Activated CD4-positive, alpha-beta T cell treated with anti-CD3 and anti-CD28 coated beads, Interleukin-2, amount 10 ng/mL, durations not matched to agents 24 days and 14 days (primary cell): Measurements from ENCODE around the gene SLX1A. TPM values are rescaled to one million over a fixed set of nuclear protein-coding genes. Genes with fewer than 3 reads are reported as not detected.
"Not testable (repeated sequence)": the region's sequence is repeated elsewhere in the genome, so short reads cannot be mapped to it uniquely, and the experiment has no call there.

Experiments used
- DNase-seq: peaks from one replicate; pipeline ENCODE4 v3.0.0; 2022
- H3K27ac Mint-ChIP-seq: one replicate; pipeline ENCODE4 v1.8.0; 2022; ENCODE audit warnings: mild to moderate bottlenecking, mixed read lengths
- H3K27me3 Mint-ChIP-seq: one replicate; pipeline ENCODE4 v1.8.0; 2022; ENCODE audit warnings: mixed read lengths
- H3K36me3 Mint-ChIP-seq: one replicate; pipeline ENCODE4 v1.8.0; 2022; ENCODE audit warnings: low read depth, mild to moderate bottlenecking, mixed read lengths
- H3K4me1 Mint-ChIP-seq: one replicate; pipeline ENCODE4 v1.8.0; 2021; ENCODE audit warnings: mixed read lengths
- H3K4me3 Mint-ChIP-seq: one replicate; pipeline ENCODE4 v1.8.0; 2022; ENCODE audit warnings: mild to moderate bottlenecking, moderate library complexity, mixed read lengths
- H3K9me3 Mint-ChIP-seq: one replicate; pipeline ENCODE4 v1.8.0; 2021; ENCODE audit warnings: mixed read lengths
- intact Hi-C: fragments of 100-400 bp; cut with micrococcal nuclease; formaldehyde crosslinking; loops from one replicate; pipeline ENCODE4 v1.15.1; 2023
- total RNA-seq: library from RNA; stranded (reverse); gene quantifications from 2 replicates; pipeline ENCODE4 v1.2.3, GENCODE V29; 2022

Gene SLX1A
- total RNA-seq: 73.0 and 80.7 TPM in 2 replicates

- H3K9me3 Mint-ChIP-seq, H3K27ac Mint-ChIP-seq, H3K4me1 Mint-ChIP-seq, DNase-seq, H3K27me3 Mint-ChIP-seq, H3K36me3 Mint-ChIP-seq, intact Hi-C loops, H3K4me3 Mint-ChIP-seq: not testable (repeated sequence)
Measured at GRCh38 chr16:30193615-30194014, at the start of gene SLX1A, which contains the start of gene BOLA2B. Gene SLX1A (plus strand): TSS chr16:30193875. CDS start chr16:30194085, 210 bp downstream. Gene BOLA2B (minus strand): TSS chr16:30193666. CDS start chr16:30193595, 71 bp downstream.

DNA sequence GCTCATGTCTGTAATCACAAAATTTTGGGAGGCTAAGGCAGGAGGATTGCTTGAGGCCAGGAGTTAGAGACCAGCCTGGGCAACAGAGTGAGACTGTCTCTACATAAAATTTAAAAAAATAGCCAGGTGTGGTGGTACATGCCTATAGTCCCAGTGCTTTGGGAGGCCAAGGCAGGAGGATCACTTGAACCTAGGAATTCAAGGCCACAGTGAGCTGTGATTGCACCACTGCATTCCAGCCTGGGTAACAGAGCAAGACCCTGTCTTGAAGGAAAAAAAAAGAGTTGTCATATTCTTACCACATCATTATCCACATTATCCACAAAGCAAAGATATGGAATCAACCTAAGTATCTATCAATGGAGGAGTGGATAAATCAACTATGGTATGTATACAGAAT is 49.7 kb upstream of the SLX1A start:
- intact Hi-C loops: no loop called here
- H3K9me3 Mint-ChIP-seq: no peaks in the 10 kb centered on the region
- H3K27me3 Mint-ChIP-seq: no peaks in the 10 kb centered on the region
- no peak for DNase-seq
- no peak overlapping the region for H3K27ac Mint-ChIP-seq
- H3K4me3 Mint-ChIP-seq: no peak overlapping the region
- no peaks in the 10 kb centered on the region for H3K36me3 Mint-ChIP-seq
- peaks cover 22% of the 10 kb centered on the region for H3K4me1 Mint-ChIP-seq

DNA sequence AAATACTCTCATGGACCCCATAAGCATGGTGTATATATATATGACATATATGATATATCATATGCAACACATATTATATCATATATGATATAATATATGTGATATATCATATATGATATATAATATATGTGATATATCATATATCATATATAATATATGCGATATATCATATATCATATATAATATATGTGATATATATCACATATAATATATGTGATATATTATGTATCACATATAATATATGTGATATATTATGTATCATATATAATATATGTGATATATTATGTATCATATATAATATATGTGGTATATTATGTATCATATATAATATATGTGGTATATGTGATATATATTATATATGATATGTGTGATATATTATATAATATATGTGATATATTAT is 48.8 kb upstream of the SLX1A start:
- Mint-ChIP-seq H3K27me3 (no peaks in the 10 kb centered on the region), H3K4me1 (peaks cover 16% of the 10 kb centered on the region), H3K9me3 (no peaks in the 10 kb centered on the region), H3K27ac (no peak overlapping the region), H3K4me3 (no peak overlapping the region), H3K36me3 (peaks cover 2% of the 10 kb centered on the region)
- intact Hi-C loops: no loop called here
- no peak for DNase-seq

DNA sequence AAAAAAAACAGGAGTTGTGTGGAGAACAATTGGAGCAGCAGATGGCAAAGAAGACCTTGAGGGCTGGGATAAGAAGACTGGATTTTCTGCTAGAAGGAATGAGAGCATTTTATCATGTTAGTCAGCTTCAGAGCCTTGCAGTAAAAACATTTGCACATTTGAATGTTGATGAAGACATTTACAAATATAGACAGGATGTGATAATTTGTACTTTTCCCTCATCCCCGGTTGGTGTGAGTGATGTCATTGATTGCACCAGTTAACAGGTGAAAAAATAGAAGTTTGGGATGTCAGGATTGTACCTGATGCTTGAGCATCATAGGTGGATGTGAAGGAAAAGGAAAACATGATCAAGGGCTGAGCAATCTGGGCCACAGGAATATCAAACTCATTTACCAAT is 48.0 kb upstream of the SLX1A start:
- no peak overlapping the region for H3K27ac Mint-ChIP-seq
- H3K4me3 Mint-ChIP-seq: no peak overlapping the region
- H3K36me3 Mint-ChIP-seq: peaks cover 2% of the 10 kb centered on the region
- peaks cover 15% of the 10 kb centered on the region for H3K4me1 Mint-ChIP-seq
- no peaks in the 10 kb centered on the region for H3K27me3 Mint-ChIP-seq
- intact Hi-C loops: no loop called here
- DNase-seq: no peak
- no peaks in the 10 kb centered on the region for H3K9me3 Mint-ChIP-seq

DNA sequence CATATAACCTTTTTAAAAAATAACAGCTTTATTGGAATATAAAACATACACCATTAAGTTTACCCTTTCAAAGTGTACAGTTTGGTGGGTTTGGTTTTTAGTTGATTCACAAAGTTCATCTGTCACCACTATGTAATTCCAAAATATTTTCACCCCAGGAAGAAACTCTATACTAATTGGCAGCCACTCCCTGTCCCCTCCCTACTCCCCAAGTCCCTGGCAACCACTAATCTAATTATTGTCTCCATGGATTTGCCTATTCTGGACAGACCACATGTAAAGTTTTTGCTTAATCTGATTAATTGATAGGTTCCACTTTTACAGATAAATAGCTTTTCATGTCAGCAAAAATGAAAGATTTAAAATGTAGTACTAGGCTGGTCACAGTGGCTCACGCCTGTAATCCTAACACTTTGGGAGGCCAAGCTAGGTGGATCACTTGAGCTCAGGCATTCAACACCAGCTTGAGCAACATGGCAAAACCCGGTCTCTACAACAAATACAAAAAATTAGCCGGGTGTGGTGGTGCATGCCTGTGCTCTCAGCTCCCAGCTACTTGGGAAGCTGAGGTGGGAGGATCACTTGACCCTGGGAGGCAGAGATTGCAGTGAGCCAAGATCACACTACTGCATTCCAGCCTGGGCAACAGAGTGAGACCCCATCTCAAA is 45.7 kb upstream of the SLX1A start:
- intact Hi-C loops: no loop called here
- H3K4me1 Mint-ChIP-seq: peaks cover 8% of the 10 kb centered on the region
- peaks cover 3% of the 10 kb centered on the region for H3K36me3 Mint-ChIP-seq
- H3K4me3 Mint-ChIP-seq: no peak overlapping the region
- H3K27ac Mint-ChIP-seq: no peak overlapping the region
- DNase-seq: no peak
- peaks cover 3% of the 10 kb centered on the region for H3K9me3 Mint-ChIP-seq
- H3K27me3 Mint-ChIP-seq: no peaks in the 10 kb centered on the region

- Mint-ChIP-seq H3K4me3 (no peak overlapping the region), H3K9me3 (peaks cover 3% of the 10 kb centered on the region), H3K36me3 (peaks cover 3% of the 10 kb centered on the region), H3K27me3 (no peaks in the 10 kb centered on the region), H3K4me1 (peaks cover 3% of the 10 kb centered on the region), H3K27ac (no peak overlapping the region)
- intact Hi-C loops: no loop called here
- no peak for DNase-seq
Measured at GRCh38 chr16:30149250-30149930, 44.3 kb upstream of the SLX1A start.

DNA sequence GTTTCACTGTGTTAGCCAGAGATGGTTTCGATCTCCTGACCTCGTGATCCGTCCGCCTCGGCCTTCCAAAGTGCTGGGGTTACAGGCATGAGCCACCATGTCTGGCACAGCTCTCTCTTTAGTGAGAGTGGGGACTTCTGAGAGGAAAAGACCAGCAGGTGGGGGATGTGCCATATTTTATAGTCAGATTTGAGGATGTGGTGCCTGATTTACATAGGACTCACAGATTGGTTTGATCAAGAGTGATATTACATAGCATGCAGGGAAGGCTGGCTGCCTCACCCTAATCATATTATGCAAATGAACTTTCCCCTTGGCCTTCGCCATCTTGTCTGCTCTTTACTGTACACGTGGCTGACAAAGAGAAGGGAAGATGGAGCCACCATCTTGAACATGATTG is 42.6 kb upstream of the SLX1A start:
- Mint-ChIP-seq H3K27me3 (no peaks in the 10 kb centered on the region), H3K36me3 (peaks cover 3% of the 10 kb centered on the region), H3K4me1 (no peaks in the 10 kb centered on the region), H3K4me3 (no peak overlapping the region), H3K27ac (no peak overlapping the region), H3K9me3 (peaks cover 3% of the 10 kb centered on the region)
- no peak for DNase-seq
- intact Hi-C loops: no loop called here

DNA sequence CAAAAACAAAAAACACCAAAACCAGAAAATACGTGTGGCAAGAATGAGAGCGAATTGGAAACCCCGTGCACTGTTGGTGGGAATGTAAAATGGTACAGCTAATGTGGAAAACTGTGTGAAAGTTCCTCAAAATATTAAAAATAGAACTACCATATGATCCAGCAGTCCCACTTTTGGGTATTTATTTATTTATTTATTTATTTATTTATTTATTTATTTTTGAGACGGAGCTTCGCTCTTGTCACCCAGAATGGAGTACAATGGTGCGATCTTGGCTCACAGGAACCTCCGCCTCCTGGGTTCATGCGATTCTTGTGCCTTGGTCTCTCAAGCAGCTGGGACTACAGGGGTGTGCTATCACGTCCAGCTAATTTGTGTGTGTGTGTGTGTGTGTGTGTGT is 41.2 kb upstream of the SLX1A start:
- DNase-seq: no peak
- Mint-ChIP-seq H3K4me3 (no peak overlapping the region), H3K36me3 (peaks cover 3% of the 10 kb centered on the region), H3K9me3 (peaks cover 3% of the 10 kb centered on the region), H3K27me3 (no peaks in the 10 kb centered on the region), H3K4me1 (no peaks in the 10 kb centered on the region), H3K27ac (no peak overlapping the region)
- intact Hi-C loops: no loop called here

DNA sequence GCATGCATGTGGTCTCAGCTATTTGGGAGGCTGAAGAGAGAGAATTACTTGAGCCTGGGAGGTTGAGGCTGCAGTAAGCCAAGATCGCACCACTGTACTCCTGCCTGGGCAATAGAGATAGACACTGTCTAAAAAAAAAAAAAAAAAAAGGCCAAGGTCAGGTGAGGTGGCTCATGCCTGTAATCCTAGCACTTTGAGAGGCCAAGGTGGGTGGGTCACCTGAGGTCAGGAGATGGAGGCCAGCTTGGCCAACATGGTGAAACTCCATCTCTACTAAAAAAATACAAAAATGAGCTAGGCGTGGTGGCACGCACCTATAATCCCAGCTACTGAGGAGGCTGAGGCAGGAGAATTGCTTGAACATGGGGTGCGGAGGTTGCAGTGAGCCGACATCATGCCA is 38.5 kb upstream of the SLX1A start:
- H3K36me3 Mint-ChIP-seq: peaks cover 2% of the 10 kb centered on the region
- no peak for DNase-seq
- no peak overlapping the region for H3K4me3 Mint-ChIP-seq
- H3K4me1 Mint-ChIP-seq: no peaks in the 10 kb centered on the region
- H3K27ac Mint-ChIP-seq: no peak overlapping the region
- peaks cover 3% of the 10 kb centered on the region for H3K9me3 Mint-ChIP-seq
- intact Hi-C loops: no loop called here
- no peaks in the 10 kb centered on the region for H3K27me3 Mint-ChIP-seq

DNA sequence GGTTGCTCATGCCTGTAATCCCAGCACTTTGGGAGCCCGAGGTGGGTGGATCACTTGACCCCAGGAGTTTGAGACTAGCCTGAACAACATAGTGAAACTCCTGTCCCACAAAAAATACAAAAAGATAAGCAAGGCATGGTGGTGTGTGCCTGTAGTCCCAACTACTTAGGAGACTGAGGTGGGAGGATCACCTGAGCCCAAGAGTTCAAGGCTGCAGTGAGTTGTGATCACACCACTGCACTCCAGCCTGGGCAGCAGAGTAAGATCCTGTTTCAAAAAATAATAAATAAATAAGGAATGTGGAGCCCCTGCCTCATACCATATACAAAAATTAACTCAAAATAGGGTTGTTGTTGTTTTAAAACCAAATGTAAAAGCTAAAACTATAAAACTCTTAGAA is 36.5 kb upstream of the SLX1A start:
- Mint-ChIP-seq H3K4me3 (no peak overlapping the region), H3K9me3 (no peaks in the 10 kb centered on the region)

GRCh38 chr16:30163538-30163937 is 30.1 kb upstream of the SLX1A start:
- Mint-ChIP-seq H3K9me3 (no peaks in the 10 kb centered on the region), H3K36me3 (no peaks in the 10 kb centered on the region), H3K27ac (no peak overlapping the region), H3K27me3 (no peaks in the 10 kb centered on the region), H3K4me3 (no peak overlapping the region), H3K4me1 (peaks cover 19% of the 10 kb centered on the region)
- no peak for DNase-seq
- intact Hi-C loops: no loop called here

More for the DNA sequence above, 36.5 kb upstream of the SLX1A start:
- DNase-seq: no peak
- no peaks in the 10 kb centered on the region for H3K27me3 Mint-ChIP-seq
- H3K36me3 Mint-ChIP-seq: no peaks in the 10 kb centered on the region
- no peaks in the 10 kb centered on the region for H3K4me1 Mint-ChIP-seq
- intact Hi-C loops: no loop called here
- no peak overlapping the region for H3K27ac Mint-ChIP-seq

DNA sequence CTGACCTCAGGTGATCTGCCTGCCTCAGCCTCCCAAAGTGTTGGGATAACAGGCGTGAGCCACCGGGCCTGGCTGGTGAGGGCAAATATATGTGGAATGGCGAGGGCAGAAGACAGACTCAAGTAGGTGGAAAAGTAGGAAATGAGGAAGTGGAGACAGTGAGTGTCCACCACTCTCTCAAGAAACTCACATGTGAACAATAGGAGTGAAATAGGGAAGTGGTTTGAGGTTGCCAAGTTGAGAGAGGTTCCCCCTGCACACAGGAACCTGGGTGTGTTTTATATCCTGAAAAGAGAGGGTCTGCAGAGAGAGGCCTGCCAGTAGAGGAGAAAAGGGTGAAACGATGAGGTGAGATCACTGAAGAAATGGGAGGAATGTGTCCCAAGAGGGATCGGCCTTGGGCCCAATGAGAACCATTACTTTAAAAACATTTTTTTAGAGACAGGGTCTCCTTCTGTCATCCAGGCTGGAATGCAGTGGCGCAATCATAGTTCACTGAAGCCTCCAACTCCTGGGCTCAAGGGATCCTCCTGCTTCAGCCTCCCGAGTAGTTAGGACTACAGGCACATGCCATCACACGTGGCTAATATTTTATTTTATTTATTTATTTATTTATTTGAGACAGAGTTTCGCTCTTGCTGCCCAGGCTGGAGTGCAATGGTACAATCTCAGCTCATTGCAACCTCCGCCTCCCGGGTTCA is 27.3 kb upstream of the SLX1A start:
- H3K4me1 Mint-ChIP-seq: peaks cover 19% of the 10 kb centered on the region
- H3K9me3 Mint-ChIP-seq: no peaks in the 10 kb centered on the region
- H3K27ac Mint-ChIP-seq: peak overlapping the region; percentile 5
- H3K36me3 Mint-ChIP-seq: no peaks in the 10 kb centered on the region
- intact Hi-C loops: no loop called here
- peak overlapping the region; percentile 16 for H3K4me3 Mint-ChIP-seq
- DNase-seq: peak; percentile 59
- no peaks in the 10 kb centered on the region for H3K27me3 Mint-ChIP-seq

GRCh38 chr16:30168746-30169145 is 24.9 kb upstream of the SLX1A start:
- H3K4me3 Mint-ChIP-seq, H3K27me3 Mint-ChIP-seq, H3K9me3 Mint-ChIP-seq, H3K36me3 Mint-ChIP-seq, intact Hi-C loops, H3K27ac Mint-ChIP-seq, DNase-seq: not testable (repeated sequence)
- peaks cover 17% of the 10 kb centered on the region for H3K4me1 Mint-ChIP-seq

DNA sequence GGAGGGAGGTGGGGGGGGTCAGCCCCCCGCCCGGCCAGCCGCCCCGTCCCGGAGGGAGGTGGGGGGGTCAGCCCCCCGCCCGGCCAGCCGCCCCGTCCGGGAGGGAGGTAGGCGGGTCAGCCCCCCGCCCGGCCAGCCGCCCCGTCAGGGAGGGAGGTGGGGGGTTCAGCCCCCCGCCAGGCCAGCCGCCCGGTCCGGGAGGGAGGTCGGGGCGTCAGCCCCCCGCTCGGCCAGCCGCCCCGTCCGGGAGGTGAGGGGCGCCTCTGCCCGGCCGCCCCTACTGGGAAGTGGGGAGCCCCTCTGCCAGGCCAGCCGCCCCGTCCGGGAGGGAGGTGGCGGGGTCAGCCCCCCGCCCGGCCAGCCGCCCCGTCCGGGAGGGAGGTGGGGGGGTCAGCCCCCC is 24.3 kb upstream of the SLX1A start:
- H3K27ac Mint-ChIP-seq, intact Hi-C loops, DNase-seq, H3K4me3 Mint-ChIP-seq, H3K9me3 Mint-ChIP-seq, H3K36me3 Mint-ChIP-seq, H3K27me3 Mint-ChIP-seq: not testable (repeated sequence)
- H3K4me1 Mint-ChIP-seq: peaks cover 15% of the 10 kb centered on the region
